ENCODE measurements around the gene CLEC2A. TPM values are rescaled to one million over a fixed set of nuclear protein-coding genes. Genes with fewer than 3 reads are reported as not detected.

CLEC2A gene
- total RNA-seq, 1 experiment from 2014 or later, result 0.87 TPM

- no peaks in the 10 kb centered on the region for H3K27me3 ChIP-seq (ENCODE audit: insufficient read depth, low read length)
- no peaks in the 10 kb centered on the region for H4K20me1 ChIP-seq (ENCODE audit: control insufficient read depth, insufficient read depth, insufficient read length)
- no peaks in the 10 kb centered on the region for H3K9me3 Mint-ChIP-seq
- no peak overlapping the region for H3K56ac ChIP-seq (ENCODE audit: insufficient read length, low read depth, low read length)
- H2BK5ac ChIP-seq (ENCODE audit: insufficient read length, low read length), result no peak overlapping the region
- no peak overlapping the region for H2BK12ac ChIP-seq (ENCODE audit: insufficient read length, low read depth, low read length)
- no peak overlapping the region for H2BK15ac ChIP-seq (ENCODE audit: low read depth, low read length)
- WGBS (ENCODE audit: extremely low coverage, insufficient read length, low lambda C conversion rate), result no CpG with 5 or more reads among the region's 2 CpGs
- H3K14ac ChIP-seq (ENCODE audit: insufficient read depth, low read length), result no peak overlapping the region
- H3K36me3 Mint-ChIP-seq (ENCODE audit: insufficient read depth in 1 of 3, low read depth in 3 of 3), result no peaks in the 10 kb centered on the region
- no peak overlapping the region for H2AFZ ChIP-seq (ENCODE audit: low read length)
- peaks cover 3 to 5% of the 10 kb centered on the region in 2 experiments; a peak in 3 of 4 replicates for H3K4me1 Mint-ChIP-seq
- H4K5ac ChIP-seq (ENCODE audit: insufficient read length, low read depth, low read length), result no peak overlapping the region
- H2AK5ac ChIP-seq (ENCODE audit: insufficient read length, low read length), result no peak overlapping the region
- H3K4me1 ChIP-seq (ENCODE audit: insufficient read depth, low read length), result no peaks in the 10 kb centered on the region
- H3K23me2 ChIP-seq (ENCODE audit: insufficient read length, low read depth, low read length, poor library complexity, severe bottlenecking), result no peaks in the 10 kb centered on the region
- H3K27me3 Mint-ChIP-seq (ENCODE audit: low read depth), result no peaks in the 10 kb centered on the region
- no peak overlapping the region for H3K18ac ChIP-seq (ENCODE audit: insufficient read length, low read depth, low read length)
- no peak overlapping the region for H2BK20ac ChIP-seq (ENCODE audit: low read depth, low read length, poor library complexity, severe bottlenecking)
- no peak overlapping the region for H3K4me2 ChIP-seq (ENCODE audit: insufficient read depth, insufficient read length, low read length)
- H3K4ac ChIP-seq (ENCODE audit: low read depth, low read length), result no peak overlapping the region
- no peak for DNase-seq
- H3K9me3 ChIP-seq (ENCODE audit: control insufficient read depth, low read depth, low read length), result no peaks in the 10 kb centered on the region
- H3T11ph ChIP-seq (ENCODE audit: low read length), result no peak overlapping the region
- peak; percentile 57; the same call in 2 of the 3 replicates for TF ChIP-seq CTCF (conservative IDR thresholded peaks at IDR 0.05)
- no peak overlapping the region for H3K27ac Mint-ChIP-seq
- no peak overlapping the region for H4K91ac ChIP-seq (ENCODE audit: insufficient read length, low read depth, low read length)
- no peaks in the 10 kb centered on the region for H3K79me2 ChIP-seq (ENCODE audit: insufficient read depth, low read length)
- no peak overlapping the region for H3K23ac ChIP-seq (ENCODE audit: insufficient read length, low read depth, low read length)
- no peak overlapping the region for H3K9ac ChIP-seq (ENCODE audit: extremely low read depth, insufficient read length, low read length)
- no peak overlapping the region for H3K4me3 Mint-ChIP-seq
- no peak overlapping the region for H4K8ac ChIP-seq (replicated peaks; ENCODE audit: insufficient read length, low read depth, low read length)
- no peak overlapping the region for H3K27ac ChIP-seq (ENCODE audit: insufficient read length, low read depth, low read length)
- H2BK120ac ChIP-seq (ENCODE audit: low read depth, low read length, poor library complexity, severe bottlenecking), result no peak overlapping the region
- no peaks in the 10 kb centered on the region for H3K79me1 ChIP-seq (ENCODE audit: insufficient read depth, low read depth, low read length, poor library complexity, severe bottlenecking)
These were observed 8.2 kb upstream of the CLEC2A start for GRCh38 chr12:9940375-9940774.

Measured in H9 (cell line).